SU-DHL-6 (cell line): ENCODE results near the gene OR7C2.

Experiments
- H2AFZ ChIP-seq: fragments of 200-600 bp; sonication (generic); 2 replicates; pipeline ENCODE4 v1.6.1; 2014; ENCODE audit warnings: low read depth, mild to moderate bottlenecking, moderate library complexity, mixed read lengths, antibody characterized with exemption, low read length; ENCODE audit not compliant: severe bottlenecking
- H3F3A ChIP-seq: fragments of 200-600 bp; shearing (Covaris generic); 2 replicates; pipeline ENCODE4 v1.6.0; 2016; ENCODE audit warnings: antibody characterized with exemption, mild to moderate bottlenecking; ENCODE audit not compliant: insufficient read depth
- H3K27ac ChIP-seq: fragments of 200-600 bp; sonication (generic); 2 replicates; pipeline ENCODE4 v1.5.1; 2016; ENCODE audit warnings: low read depth, mild to moderate bottlenecking, low read length, moderate library complexity, mixed read lengths
- H3K27me3 ChIP-seq: fragments of 200-600 bp; sonication (generic), shearing (Covaris generic); 2 replicates; pipeline ENCODE4 v1.6.0; 2014; ENCODE audit warnings: mild to moderate bottlenecking, low read length
- H3K36me3 ChIP-seq: fragments of 200-600 bp; sonication (generic); 2 replicates; pipeline ENCODE4 v1.6.1; 2014; ENCODE audit warnings: mild to moderate bottlenecking, low read length, mixed read lengths
- H3K4me2 ChIP-seq: fragments of 300-600, 200-600 bp; shearing (Covaris generic), sonication (generic); 2 replicates; pipeline ENCODE4 v1.6.0; 2014; ENCODE audit warnings: low read length, low read depth, mild to moderate bottlenecking; ENCODE audit not compliant: poor library complexity, severe bottlenecking
- H3K4me3 ChIP-seq: fragments of 200-600 bp; sonication (generic); 2 replicates; pipeline ENCODE4 v1.5.1; 2014; ENCODE audit warnings: antibody characterized with exemption, low read length, mild to moderate bottlenecking, mixed read lengths; ENCODE audit not compliant: insufficient read depth, poor library complexity, severe bottlenecking
- H3K79me2 ChIP-seq: fragments of 200-600 bp; sonication (generic); 2 replicates; pipeline ENCODE4 v1.6.1; 2014; ENCODE audit warnings: mild to moderate bottlenecking, low read length, moderate library complexity; ENCODE audit not compliant: insufficient read depth
- H3K9ac ChIP-seq: fragments of 200-600 bp; sonication (generic); 2 replicates; pipeline ENCODE4 v1.7.0; 2014; ENCODE audit warnings: mild to moderate bottlenecking, low read length
- H3K9me2 ChIP-seq: fragments of 200-600 bp; sonication (generic); replicated peaks from 2 replicates; pipeline ENCODE4 v1.6.1; 2014; ENCODE audit warnings: low read length; ENCODE audit not compliant: insufficient read depth
- H3K9me3 ChIP-seq: fragments of 200-600 bp; sonication (generic); 2 replicates; pipeline ENCODE4 v1.6.1; 2014; ENCODE audit warnings: low read length, mixed read lengths; ENCODE audit not compliant: insufficient read depth
- H4K20me1 ChIP-seq: fragments of 200-600 bp; sonication (generic); 2 replicates; pipeline ENCODE4 v1.6.1; 2014; ENCODE audit warnings: low read depth, mild to moderate bottlenecking, antibody characterized with exemption, low read length, moderate library complexity, mixed read lengths
- CTCF ChIP-seq: fragments of 200-600 bp; sonication (generic); IDR thresholded peaks from one replicate; pipeline ENCODE4 v1.5.1; 2017; ENCODE audit warnings: antibody characterized with exemption, mild to moderate bottlenecking, low read length, moderate library complexity; ENCODE audit not compliant: insufficient read depth, poor library complexity, severe bottlenecking
- EZH2phosphoT487 ChIP-seq: fragments of 200-600 bp; sonication (generic), shearing (Covaris generic); conservative IDR thresholded peaks from 2 replicates; pipeline ENCODE4 v1.6.1; 2018; ENCODE audit warnings: mild to moderate bottlenecking, antibody characterized with exemption, low read length, moderate library complexity, mixed read lengths

Gene OR7C2

GRCh38 chr19:14949876-14950275, 8.6 kb downstream of the OR7C2 start:
- no peaks in the 10 kb centered on the region for H3K9me2 ChIP-seq
- no peak overlapping the region for H3K27ac ChIP-seq
- H3K79me2 ChIP-seq: no peaks in the 10 kb centered on the region
- H3K27me3 ChIP-seq: no peaks in the 10 kb centered on the region
- H3K36me3 ChIP-seq: no peaks in the 10 kb centered on the region
- H3K9me3 ChIP-seq: no peaks in the 10 kb centered on the region
- no peaks in the 10 kb centered on the region for H4K20me1 ChIP-seq
- H2AFZ ChIP-seq: no peak overlapping the region
- H3K9ac ChIP-seq: no peak overlapping the region
- TF ChIP-seq CTCF (no peak), EZH2phosphoT487 (no peak)
- H3F3A ChIP-seq: no peaks in the 10 kb centered on the region
- H3K4me3 ChIP-seq: no peak overlapping the region
- no peak overlapping the region for H3K4me2 ChIP-seq

GRCh38 chr19:14950421-14950820, 9.1 kb downstream of the OR7C2 start:
- Histone ChIP-seq H3K79me2 (no peaks in the 10 kb centered on the region), H3K9ac (no peak overlapping the region), H3K36me3 (no peaks in the 10 kb centered on the region), H3K27me3 (no peaks in the 10 kb centered on the region), H3K4me3 (no peak overlapping the region), H3K9me3 (no peaks in the 10 kb centered on the region), H3K27ac (no peak overlapping the region), H2AFZ (no peak overlapping the region), H3F3A (no peaks in the 10 kb centered on the region), H3K4me2 (no peak overlapping the region), H3K9me2 (no peaks in the 10 kb centered on the region), H4K20me1 (no peaks in the 10 kb centered on the region)
- no peak for TF ChIP-seq CTCF
- no peak for TF ChIP-seq EZH2phosphoT487

- H3F3A ChIP-seq: no peaks in the 10 kb centered on the region
These were observed 11.5 kb downstream of the OR7C2 start for GRCh38 chr19:14952767-14953166.

More at GRCh38 chr19:14952767-14953166, 11.5 kb downstream of the OR7C2 start:
- no peak overlapping the region for H3K4me2 ChIP-seq
- no peaks in the 10 kb centered on the region for H3K36me3 ChIP-seq
- H3K79me2 ChIP-seq: no peaks in the 10 kb centered on the region
- H4K20me1 ChIP-seq: no peaks in the 10 kb centered on the region
- H3K9ac ChIP-seq: no peak overlapping the region
- no peak overlapping the region for H3K27ac ChIP-seq
- H3K4me3 ChIP-seq: no peak overlapping the region
- no peaks in the 10 kb centered on the region for H3K9me2 ChIP-seq
- TF ChIP-seq EZH2phosphoT487: no peak
- no peak for TF ChIP-seq CTCF
- H3K27me3 ChIP-seq: no peaks in the 10 kb centered on the region
- H3K9me3 ChIP-seq: no peaks in the 10 kb centered on the region
- no peak overlapping the region for H2AFZ ChIP-seq
